H1 (cell line): ENCODE measurements around the gene CKAP5. TPM values are rescaled to one million over a fixed set of nuclear protein-coding genes. Genes with fewer than 3 reads are reported as not detected.

Source experiments
- CTCF ChIA-PET: fragments of 300-600 bp; sonication (Branson Sonifier 250); formaldehyde crosslinking; loops from one replicate; lab custom pipeline; 2021; ENCODE audit not compliant: partially characterized antibody; lab: Charles Lee
- POLR2A ChIA-PET: fragments of 300-600 bp; sonication (Branson Sonifier 250); formaldehyde crosslinking; loops from one replicate; lab custom pipeline; 2021; ENCODE audit warnings: inconsistent platforms; ENCODE audit not compliant: partially characterized antibody; lab: Charles Lee
- DNase-seq, 2 experiments: peaks; one replicate each; pipeline versions ENCODE4 v3.0.0 to v3.0.0-alpha.2; 2010 to 2022; ENCODE audit warnings: low spot score in 2 of 2, low read depth in 1 of 2, mixed read lengths in 1 of 2
- FAIRE-seq: peaks from 2 replicates; lab custom pipeline; 2011; peaks lifted over from hg19 to GRCh38; lab: Jason Lieb, UNC
- H2AFZ ChIP-seq: 2 replicates; pipeline ENCODE4 v1.8.1; 2012; ENCODE audit warnings: low read length, inconsistent platforms
- H2AK5ac ChIP-seq: 2 replicates; pipeline ENCODE4 v1.6.1; 2013; ENCODE audit warnings: low read depth, low read length
- H2BK120ac ChIP-seq: replicated peaks from 2 replicates; pipeline ENCODE3; 2013; ENCODE audit warnings: low read depth, low read length, inconsistent platforms
- H2BK12ac ChIP-seq: 2 replicates; pipeline ENCODE4 v1.6.1; 2013; ENCODE audit warnings: low read depth, low read length
- H2BK15ac ChIP-seq: 2 replicates; pipeline ENCODE4 v1.6.1; 2013; ENCODE audit warnings: low read length
- H2BK20ac ChIP-seq: 2 replicates; pipeline ENCODE4 v1.6.1; 2013; ENCODE audit warnings: low read length
- H2BK5ac ChIP-seq: 2 replicates; pipeline ENCODE4 v1.6.1; 2013; ENCODE audit warnings: low read depth, low read length
- H3K14ac ChIP-seq: 2 replicates; pipeline ENCODE4 v1.6.1; 2013; ENCODE audit warnings: inconsistent platforms; ENCODE audit not compliant: insufficient read length
- H3K18ac ChIP-seq: 2 replicates; pipeline ENCODE4 v1.6.1; 2013; ENCODE audit warnings: low read length; ENCODE audit errors: extremely low read depth
- H3K23ac ChIP-seq: 2 replicates; pipeline ENCODE4 v1.6.1; 2013; ENCODE audit warnings: inconsistent platforms; ENCODE audit not compliant: insufficient read length
- H3K23me2 ChIP-seq: 2 replicates; pipeline ENCODE4 v1.6.1; 2013; ENCODE audit warnings: low read depth, low read length
- H3K27ac ChIP-seq: 2 replicates; pipeline ENCODE4 v1.6.1; 2011; ENCODE audit warnings: low read depth, low read length, inconsistent platforms
- H3K27me3 ChIP-seq, 4 experiments: replicated peaks in 1 of 4; 1 replicate in 1 of 4; 2 replicates in 3 of 4; pipeline versions ENCODE4 v1.6.1 to v1.8.1; 2011 to 2013; ENCODE audit warnings: low read length in 3 of 4, mild to moderate bottlenecking in 3 of 4, inconsistent platforms in 2 of 4, mixed read lengths in 2 of 4, moderate library complexity in 1 of 4; ENCODE audit not compliant: control insufficient read depth in 3 of 4, insufficient read depth in 3 of 4; ENCODE audit errors: extremely low read depth in 1 of 4
- H3K36me3 ChIP-seq, 4 experiments: 2 replicates each; pipeline versions ENCODE4 v1.6.1 to v1.8.1; 2011 to 2013; ENCODE audit warnings: mild to moderate bottlenecking in 4 of 4, low read length in 3 of 4, moderate library complexity in 2 of 4, control low read depth in 1 of 4, inconsistent platforms in 1 of 4; ENCODE audit not compliant: insufficient read depth in 4 of 4, control insufficient read depth in 2 of 4
- H3K4ac ChIP-seq: replicated peaks from 2 replicates; pipeline ENCODE3; 2013; ENCODE audit warnings: low read length, low read depth, mixed read lengths, inconsistent platforms; ENCODE audit not compliant: insufficient read length
- H3K4me1 ChIP-seq, 4 experiments: replicated peaks in 1 of 4; 1 replicate in 1 of 4; 2 replicates in 3 of 4; pipeline versions ENCODE4 v1.6.1 to v1.8.1; 2011 to 2013; ENCODE audit warnings: low read length in 3 of 4, inconsistent platforms in 2 of 4, mixed read lengths in 1 of 4; ENCODE audit not compliant: insufficient read depth in 4 of 4, control insufficient read depth in 3 of 4
- H3K4me2 ChIP-seq, 2 experiments: 2 replicates each; pipeline versions ENCODE4 v1.6.1 to v1.8.1; 2011 to 2013; ENCODE audit warnings: low read depth in 2 of 2, low read length in 2 of 2, control low read depth in 1 of 2, inconsistent platforms in 1 of 2, mild to moderate bottlenecking in 1 of 2; ENCODE audit not compliant: insufficient read depth in 1 of 2
- H3K4me3 ChIP-seq, 4 experiments: fragments of 200-600, 300-600 bp in 1 of 4; sonication (generic), shearing (Covaris generic), sonication (Bioruptor Twin) in 1 of 4; 2 replicates each; pipeline versions ENCODE4 v1.5.1 to v1.8.1; 2011 to 2016; ENCODE audit warnings: low read length in 4 of 4, low read depth in 3 of 4, control low read depth in 2 of 4, inconsistent platforms in 2 of 4, mild to moderate bottlenecking in 2 of 4, mixed read lengths in 1 of 4, moderate library complexity in 1 of 4; ENCODE audit not compliant: insufficient read depth in 2 of 4; ENCODE audit errors: extremely low read depth in 1 of 4
- H3K56ac ChIP-seq: replicated peaks from 2 replicates; pipeline ENCODE3; 2013; ENCODE audit warnings: low read depth, mild to moderate bottlenecking, mixed read lengths, low read length, inconsistent platforms; ENCODE audit not compliant: insufficient read length
- H3K79me1 ChIP-seq: 2 replicates; pipeline ENCODE4 v1.6.1; 2013; ENCODE audit warnings: low read depth, low read length, control low read depth
- H3K79me2 ChIP-seq, 2 experiments: 2 replicates each; pipeline versions ENCODE4 v1.6.1 to v1.8.1; 2012 to 2013; ENCODE audit warnings: low read length in 2 of 2, mild to moderate bottlenecking in 2 of 2, inconsistent platforms in 1 of 2; ENCODE audit not compliant: insufficient read depth in 2 of 2, control insufficient read depth in 1 of 2
- H3K9ac ChIP-seq, 4 experiments: replicated peaks in 1 of 4; 1 replicate in 1 of 4; 2 replicates in 3 of 4; pipeline versions ENCODE4 v1.6.1 to v1.8.1; 2011 to 2013; ENCODE audit warnings: low read depth in 3 of 4, low read length in 3 of 4, control low read depth in 2 of 4, mild to moderate bottlenecking in 2 of 4, moderate library complexity in 2 of 4, inconsistent platforms in 1 of 4; ENCODE audit errors: extremely low read depth in 1 of 4
- H3K9me3 ChIP-seq, 2 experiments: 2 replicates each; pipeline versions ENCODE4 v1.6.1 to v1.8.1; 2012 to 2013; ENCODE audit warnings: mild to moderate bottlenecking in 2 of 2, moderate library complexity in 2 of 2, control low read depth in 1 of 2, inconsistent platforms in 1 of 2, low read depth in 1 of 2, low read length in 1 of 2, mixed read lengths in 1 of 2; ENCODE audit not compliant: insufficient read depth in 2 of 2
- H4K20me1 ChIP-seq, 2 experiments: replicated peaks in 1 of 2; 2 replicates each; pipeline versions ENCODE3 to v1.8.1; 2011 to 2013; ENCODE audit warnings: inconsistent platforms in 2 of 2, low read length in 2 of 2, mild to moderate bottlenecking in 1 of 2; ENCODE audit not compliant: insufficient read depth in 2 of 2, control insufficient read depth in 1 of 2
- H4K5ac ChIP-seq: 2 replicates; pipeline ENCODE4 v1.6.1; 2013; ENCODE audit warnings: low read length, low read depth, mixed read lengths, inconsistent platforms; ENCODE audit not compliant: insufficient read length
- H4K8ac ChIP-seq: 2 replicates; pipeline ENCODE4 v1.8.0; 2013; ENCODE audit warnings: mild to moderate bottlenecking, moderate library complexity, low read length, inconsistent platforms; ENCODE audit not compliant: insufficient read depth; ENCODE audit errors: extremely low read depth
- H4K91ac ChIP-seq: replicated peaks from 2 replicates; pipeline ENCODE3; 2013; ENCODE audit warnings: low read length, mixed read lengths, inconsistent platforms; ENCODE audit not compliant: insufficient read length
- ASH2L ChIP-seq: fragments of 200-600, 300-600 bp; sonication (generic); IDR thresholded peaks from one replicate; pipeline ENCODE4 v1.7.1; 2017; ENCODE audit warnings: low read length
- ATF2 ChIP-seq: IDR thresholded peaks from 2 replicates; pipeline ENCODE4 v1.6.1; 2012; ENCODE audit warnings: low read length, inconsistent platforms
- BCL11A ChIP-seq, 2 experiments: IDR thresholded peaks; one replicate each; pipeline ENCODE4 v1.6.1; 2011; ENCODE audit warnings: low read depth in 2 of 2, low read length in 2 of 2, mild to moderate bottlenecking in 2 of 2
- MAX ChIP-seq: IDR thresholded peaks from 2 replicates; pipeline ENCODE4 v1.6.1; 2012; ENCODE audit warnings: inconsistent platforms
- NANOG ChIP-seq: IDR thresholded peaks from 2 replicates; pipeline ENCODE4 v1.6.1; 2011; ENCODE audit warnings: low read length, low read depth, mild to moderate bottlenecking, inconsistent platforms; ENCODE audit not compliant: insufficient read depth, poor library complexity, severe bottlenecking
- PHF8 ChIP-seq: fragments of 200-600 bp; sonication (generic); conservative IDR thresholded peaks from 2 replicates; pipeline ENCODE4 v1.7.1; 2012; ENCODE audit warnings: low read depth, mild to moderate bottlenecking, inconsistent platforms, low read length, moderate library complexity
- POU5F1 ChIP-seq: IDR thresholded peaks from 2 replicates; pipeline ENCODE4 v1.6.1; 2011; ENCODE audit warnings: low read depth, mild to moderate bottlenecking, low read length, moderate library complexity
- SAP30 ChIP-seq: fragments of 300-600 bp; sonication (generic); IDR thresholded peaks from 2 replicates; pipeline ENCODE4 v1.7.1; 2012; ENCODE audit warnings: low read length, moderate library complexity, mild to moderate bottlenecking, inconsistent platforms; ENCODE audit not compliant: insufficient read depth, insufficient replicate concordance
- SIRT6 ChIP-seq: IDR thresholded peaks from one replicate; pipeline ENCODE4 v1.7.1; 2012; ENCODE audit warnings: low read length, inconsistent platforms
- SIX5 ChIP-seq: IDR thresholded peaks from 2 replicates; pipeline ENCODE4 v1.6.1; 2011; ENCODE audit warnings: mild to moderate bottlenecking, low read depth, low read length
- SP4 ChIP-seq: IDR thresholded peaks from 2 replicates; pipeline ENCODE4 v1.6.1; 2012; ENCODE audit warnings: low read length, inconsistent platforms
- WGBS, 2 experiments: shearing (Covaris generic) in 1 of 2; methylation state at CpG; one replicate each; pipeline versions ENCODE4 v1.1.6 to v1.1.7; 2013 to 2015; ENCODE audit warnings: low lambda C conversion rate in 2 of 2, mixed read lengths in 2 of 2, inconsistent platforms in 1 of 2, low coverage in 1 of 2, missing lambda C conversion rate in 1 of 2; ENCODE audit not compliant: insufficient replicate concordance in 2 of 2, insufficient coverage in 1 of 2, insufficient read length in 1 of 2; ENCODE audit errors: extremely low coverage in 1 of 2, missing lambda C conversion rate in 1 of 2; 5-methylcytosine and 5-hydroxymethylcytosine counted together
- polyA plus RNA-seq, 7 experiments: library from polyadenylated mRNA; depleted of rRNA in 3 of 7; stranded (reverse) in 5 of 7; unstranded in 2 of 7; fragments of >200 nt in 5 of 7; fragments of 200-250 nt in 2 of 7; gene quantifications; 1 replicate in 5 of 7; 2 replicates in 1 of 7; 4 replicates in 1 of 7; pipeline versions ENCODE4 v1.2.1 to v1.2.3, GENCODE V29; 2011 to 2013; ENCODE audit warnings: missing spikeins in 2 of 7, mixed read lengths in 2 of 7
- total RNA-seq: library from RNA; stranded (reverse); fragmentation: NEBNext Ultra II Directional; extraction: Animal tissue kit (Norgen Biotek cat#: 25700); gene quantifications from 2 replicates; pipeline ENCODE4 v1.2.1, GENCODE V29; 2021

The CKAP5 gene
- total and polyA plus RNA-seq, 2 of the 8 experiments (the other 6 are each of a cell fraction or from before 2014, with no cell fraction given): 64.8 to 185 TPM

GRCh38 chr11:46855863-46856262 lies 9.8 kb upstream of the CKAP5 start:
- Histone ChIP-seq H2BK120ac (no peak overlapping the region), H3K9me3 (no peaks in the 10 kb centered on the region), H2BK20ac (no peak overlapping the region), H2AK5ac (no peak overlapping the region), H3K79me1 (no peaks in the 10 kb centered on the region), H3K18ac (no peak overlapping the region), H3K23me2 (no peaks in the 10 kb centered on the region), H2BK12ac (no peak overlapping the region), H2BK5ac (no peak overlapping the region), H3K14ac (no peak overlapping the region), H4K8ac (no peak overlapping the region), H3K27ac (no peak overlapping the region), H3K9ac (no peak overlapping the region), H3K56ac (no peak overlapping the region), H3K4me2 (no peak overlapping the region), H3K4me3 (no peak overlapping the region), H4K20me1 (peaks cover 0 to 2% of the 10 kb centered on the region in 2 experiments), H3K36me3 (peaks cover 0 to 19% (median 4%) of the 10 kb centered on the region in 4 experiments; a peak in 4 of 8 replicates), H3K4me1 (no peaks in the 10 kb centered on the region), H4K5ac (no peak overlapping the region), H3K4ac (no peak overlapping the region), H2BK15ac (no peak overlapping the region), H2AFZ (no peak overlapping the region), H3K23ac (no peak overlapping the region), H3K27me3 (no peaks in the 10 kb centered on the region), H4K91ac (no peak overlapping the region), H3K79me2 (no peaks in the 10 kb centered on the region)
- no peak for DNase-seq
- POLR2A ChIA-PET: interaction anchor here (1.0 to 1.1 kb wide), 2 partner anchors 9 to 10 kb away, joined by 3 to 4 read pairs; no protein-coding TSS in a partner anchor
- WGBS, 2 experiments: 93% methylated on average over 2 of the region's 2 CpGs; no CpG with 5 or more reads in 1 of the 2 experiments
- TF ChIP-seq ASH2L (no peak), PHF8 (no peak), SP4 (no peak), NANOG (no peak), MAX (no peak), BCL11A (IDR thresholded peaks at IDR 0.05; ENCODE audit: low read depth in 2 of 2, low read length in 2 of 2) (no peak), SIRT6 (no peak), POU5F1 (no peak), SIX5 (no peak), SAP30 (no peak), ATF2 (no peak)
- FAIRE-seq: no peak
- CTCF ChIA-PET: interaction anchor here (0.9 to 1.4 kb wide), 4 partner anchors 8 to 42 kb away, joined by 3 read pairs; no protein-coding TSS in a partner anchor
